GM13977 (cell line): ENCODE results near the gene P2RY2.

Experiments
- DNase-seq: peaks from one replicate; pipeline ENCODE4 v3.0.0; 2012; ENCODE audit warnings: low spot score
- CTCF ChIP-seq: IDR thresholded peaks from 2 replicates; pipeline ENCODE4 v1.5.1; 2012; ENCODE audit warnings: mild to moderate bottlenecking, control low read depth; ENCODE audit not compliant: insufficient read depth; ENCODE audit errors: extremely low read depth, missing control alignments
- in situ Hi-C: fragments of 300-500 bp; cut with MboI; formaldehyde crosslinking; loops from one replicate; pipeline ENCODE4 v1.12.0; 2022; ENCODE audit warnings: low sequenced_read_pairs, low pct_unique_long_range_greater_than_20kb, mixed read lengths, inconsistent platforms; ENCODE audit not compliant: unreplicated experiment

The P2RY2 gene

GRCh38 chr11:73191151-73191550 lies 26.9 kb upstream of the P2RY2 start:
- in situ Hi-C loops: loop anchor here (25.0 kb wide), 1 partner anchor 479 kb away; no protein-coding TSS in a partner anchor
- DNase-seq: no peak
- no peak for TF ChIP-seq CTCF

GRCh38 chr11:73192272-73192671 lies 25.8 kb upstream of the P2RY2 start:
- TF ChIP-seq CTCF: no peak
- no peak for DNase-seq
- in situ Hi-C loops: loop anchor here (25.0 kb wide), 1 partner anchor 480 kb away; no protein-coding TSS in a partner anchor

GRCh38 chr11:73193251-73194033 lies 24.6 kb upstream of the P2RY2 start:
- TF ChIP-seq CTCF: no peak
- no peak for DNase-seq
- in situ Hi-C loops: loop anchor here (25.0 kb wide), 1 partner anchor 481 kb away; no protein-coding TSS in a partner anchor

GRCh38 chr11:73194034-73194507 lies 24.0 kb upstream of the P2RY2 start:
- no peak for TF ChIP-seq CTCF
- in situ Hi-C loops: loop anchor here (25.0 kb wide), 1 partner anchor 482 kb away; no protein-coding TSS in a partner anchor
- no peak for DNase-seq

- no peak for DNase-seq
- in situ Hi-C loops: loop anchor here (25.0 kb wide), 1 partner anchor 482 kb away; no protein-coding TSS in a partner anchor
- no peak for TF ChIP-seq CTCF
Measured at GRCh38 chr11:73194593-73194992, 23.5 kb upstream of the P2RY2 start.

GRCh38 chr11:73195191-73196007 lies 22.7 kb upstream of the P2RY2 start:
- no peak for DNase-seq
- in situ Hi-C loops: loop anchor here (25.0 kb wide), 1 partner anchor 483 kb away; no protein-coding TSS in a partner anchor
- no peak for TF ChIP-seq CTCF
